Osteoblast (primary cell): ENCODE data around the gene ARHGAP32. TPM values are rescaled to one million over a fixed set of nuclear protein-coding genes. Genes with fewer than 3 reads are reported as not detected.
A peak's percentile ranks its signal among the peaks of the same experiment; 100 is the strongest.

ENCODE experiments used
- DNase-seq: peaks from one replicate; pipeline ENCODE4 v3.0.0; 2011; ENCODE audit warnings: low spot score, mixed read lengths; ENCODE audit not compliant: insufficient read length; ENCODE audit errors: missing footprints
- H2AFZ ChIP-seq: 2 replicates; pipeline ENCODE4 v1.6.0; 2011; ENCODE audit warnings: mild to moderate bottlenecking, low read length
- H3K27ac ChIP-seq: 2 replicates; pipeline ENCODE4 v1.5.1; 2011; ENCODE audit warnings: mild to moderate bottlenecking, low read depth, low read length, moderate library complexity
- H3K27me3 ChIP-seq: 2 replicates; pipeline ENCODE4 v1.6.0; 2012; ENCODE audit warnings: mild to moderate bottlenecking, control low read depth, inconsistent platforms, low read length, moderate library complexity; ENCODE audit not compliant: insufficient read depth
- H3K36me3 ChIP-seq: 2 replicates; pipeline ENCODE4 v1.5.1; 2011; ENCODE audit warnings: mild to moderate bottlenecking, low read length, control low read depth, moderate library complexity; ENCODE audit not compliant: insufficient read depth
- H3K4me1 ChIP-seq: 2 replicates; pipeline ENCODE4 v1.5.1; 2011; ENCODE audit warnings: mild to moderate bottlenecking, low read length, control low read depth, moderate library complexity; ENCODE audit not compliant: insufficient read depth
- H3K4me2 ChIP-seq: 2 replicates; pipeline ENCODE4 v1.6.0; 2011; ENCODE audit warnings: mild to moderate bottlenecking, low read length; ENCODE audit not compliant: insufficient read depth
- H3K4me3 ChIP-seq: fragments of 200-600 bp; sonication (generic); 3 replicates; pipeline ENCODE4 v1.5.1; 2012; ENCODE audit warnings: mild to moderate bottlenecking, low read length, inconsistent platforms; ENCODE audit not compliant: insufficient read depth
- H3K79me2 ChIP-seq: 2 replicates; pipeline ENCODE4 v1.6.0; 2012; ENCODE audit warnings: mild to moderate bottlenecking, low read length, control low read depth, inconsistent platforms; ENCODE audit not compliant: insufficient read depth
- H3K9me3 ChIP-seq: 2 replicates; pipeline ENCODE4 v1.5.1; 2011; ENCODE audit warnings: low read depth, low read length, control low read depth
- H4K20me1 ChIP-seq: 2 replicates; pipeline ENCODE4 v1.6.0; 2012; ENCODE audit warnings: mild to moderate bottlenecking, low read length, control low read depth; ENCODE audit not compliant: insufficient read depth
- CTCF ChIP-seq: IDR thresholded peaks from 2 replicates; pipeline ENCODE4 v1.5.1; 2011; ENCODE audit warnings: mild to moderate bottlenecking, low read depth, low read length, moderate library complexity; ENCODE audit errors: extremely low read depth
- small RNA-seq: library from RNA; depleted of rRNA; stranded (forward); fragments of <200 nt; gene quantifications from one replicate; pipeline ENCODE3, GENCODE V24; 2012
- total RNA-seq: library from RNA; depleted of rRNA; stranded (reverse); fragments of >200 nt; gene quantifications from 2 replicates; pipeline ENCODE4 v1.2.3, GENCODE V29; 2012

Gene ARHGAP32
- total RNA-seq, 1 donor, result 25.3 TPM

- TF ChIP-seq CTCF, result no peak
- Histone ChIP-seq H3K4me1 (no peaks in the 10 kb centered on the region), H4K20me1 (no peaks in the 10 kb centered on the region), H3K36me3 (no peaks in the 10 kb centered on the region), H3K9me3 (no peaks in the 10 kb centered on the region), H3K27ac (no peak overlapping the region), H3K79me2 (no peaks in the 10 kb centered on the region), H2AFZ (no peak overlapping the region), H3K27me3 (peaks cover 26% of the 10 kb centered on the region), H3K4me3 (no peak overlapping the region), H3K4me2 (no peak overlapping the region)
- peak; percentile 26 for DNase-seq
These were observed 274.9 kb downstream of the ARHGAP32 start for GRCh38 chr11:128917144-128917724.

- Histone ChIP-seq H4K20me1 (no peaks in the 10 kb centered on the region), H3K27me3 (peaks cover 25% of the 10 kb centered on the region), H3K36me3 (no peaks in the 10 kb centered on the region), H3K9me3 (no peaks in the 10 kb centered on the region), H3K27ac (no peak overlapping the region), H3K79me2 (no peaks in the 10 kb centered on the region), H2AFZ (no peak overlapping the region), H3K4me3 (no peak overlapping the region), H3K4me2 (no peak overlapping the region), H3K4me1 (no peaks in the 10 kb centered on the region)
- peak; percentile 14 for DNase-seq
- TF ChIP-seq CTCF, result no peak
These were observed 275.4 kb downstream of the ARHGAP32 start for GRCh38 chr11:128916681-128917080.

- Histone ChIP-seq H3K9me3 (no peaks in the 10 kb centered on the region), H3K36me3 (no peaks in the 10 kb centered on the region), H3K4me2 (no peak overlapping the region), H3K4me3 (no peak overlapping the region), H3K79me2 (no peaks in the 10 kb centered on the region), H3K4me1 (no peaks in the 10 kb centered on the region), H3K27me3 (peaks cover 19% of the 10 kb centered on the region), H4K20me1 (no peaks in the 10 kb centered on the region), H2AFZ (no peak overlapping the region), H3K27ac (no peak overlapping the region)
- DNase-seq, result no peak
- TF ChIP-seq CTCF, result no peak
These were observed 276.0 kb downstream of the ARHGAP32 start for GRCh38 chr11:128916037-128916572.

- Histone ChIP-seq H3K27me3 (peaks cover 12% of the 10 kb centered on the region), H2AFZ (no peak overlapping the region), H3K79me2 (no peaks in the 10 kb centered on the region), H3K27ac (no peak overlapping the region), H3K4me2 (no peak overlapping the region), H3K4me3 (no peak overlapping the region), H3K9me3 (no peaks in the 10 kb centered on the region), H4K20me1 (no peaks in the 10 kb centered on the region), H3K4me1 (no peaks in the 10 kb centered on the region), H3K36me3 (no peaks in the 10 kb centered on the region)
- TF ChIP-seq CTCF, result no peak
- peak; percentile 29 for DNase-seq
These were observed 277.0 kb downstream of the ARHGAP32 start for GRCh38 chr11:128915149-128915521.

Small RNAs within 50 kb of the gene (small RNA-seq; reads per million reads assigned to genes)
- not detected for gene RF00019
- not detected for gene RNU6-874P
- not detected for gene RNU6-876P

Other genes starting within 250 kb of the ARHGAP32 start
- gene TP53AIP1, start 249.5 kb downstream of the ARHGAP32 start, total RNA-seq, result under 0.01 TPM in 1 of 2 replicates, not detected in the other
- gene BARX2, start 183.5 kb upstream of the ARHGAP32 start, total RNA-seq, result not detected in 2 replicates